Neural progenitor cell (in vitro differentiated cells): ENCODE data around the gene SCMH1. TPM values are rescaled to one million over a fixed set of nuclear protein-coding genes. Genes with fewer than 3 reads are reported as not detected.

Experiments used
- DNase-seq: peaks from one replicate; pipeline ENCODE4 v3.0.0-alpha.2; 2016; ENCODE audit warnings: low spot score
- H2AFZ ChIP-seq: fragments of 200-600 bp; sonication (generic); replicated peaks from 2 replicates; pipeline ENCODE4 v1.6.1; 2016; ENCODE audit warnings: antibody characterized with exemption
- H3F3A ChIP-seq: fragments of 200-600 bp; sonication (generic); 2 replicates; pipeline ENCODE4 v1.6.1; 2016; ENCODE audit warnings: antibody characterized with exemption, low read depth
- H3K27ac ChIP-seq: fragments of 200-600 bp; sonication (generic); 2 replicates; pipeline ENCODE4 v1.5.1; 2016; ENCODE audit warnings: mild to moderate bottlenecking
- H3K27me3 ChIP-seq: fragments of 200-600 bp; sonication (generic); 2 replicates; pipeline ENCODE4 v1.6.1; 2016; ENCODE audit warnings: mild to moderate bottlenecking, moderate library complexity
- H3K36me3 ChIP-seq: fragments of 200-600 bp; sonication (generic); 2 replicates; pipeline ENCODE4 v1.5.1; 2016
- H3K4me1 ChIP-seq: fragments of 200-600 bp; sonication (generic); 2 replicates; pipeline ENCODE4 v1.6.1; 2016; ENCODE audit warnings: mixed run types
- H3K4me2 ChIP-seq: fragments of 200-600 bp; sonication (generic); 2 replicates; pipeline ENCODE4 v1.6.1; 2016
- H3K4me3 ChIP-seq: fragments of 200-600 bp; sonication (generic); 2 replicates; pipeline ENCODE4 v1.5.1; 2016
- H3K79me2 ChIP-seq: fragments of 200-600 bp; sonication (generic); 2 replicates; pipeline ENCODE4 v1.6.1; 2016; ENCODE audit warnings: low read depth
- H3K9ac ChIP-seq: fragments of 200-600 bp; sonication (generic); 2 replicates; pipeline ENCODE4 v1.6.1; 2016
- H3K9me3 ChIP-seq: fragments of 200-600 bp; sonication (generic); 2 replicates; pipeline ENCODE4 v1.5.1; 2016; ENCODE audit warnings: low read depth
- H4K20me1 ChIP-seq: fragments of 200-600 bp; sonication (generic); 2 replicates; pipeline ENCODE4 v1.6.1; 2016; ENCODE audit warnings: low read depth
- H3K27ac Mint-ChIP-seq: 3 replicates; pipeline ENCODE4 v1.8.0; 2021; ENCODE audit warnings: mixed read lengths
- H3K27me3 Mint-ChIP-seq: 2 replicates; pipeline ENCODE4 v1.8.0; 2022; ENCODE audit warnings: low read depth, mild to moderate bottlenecking, inconsistent platforms, moderate library complexity, mixed read lengths; ENCODE audit not compliant: insufficient read depth
- H3K36me3 Mint-ChIP-seq: 3 replicates; pipeline ENCODE4 v1.8.0; 2021; ENCODE audit warnings: mixed read lengths
- H3K4me1 Mint-ChIP-seq: 3 replicates; pipeline ENCODE4 v1.8.0; 2021; ENCODE audit warnings: mixed read lengths
- H3K4me3 Mint-ChIP-seq: 3 replicates; pipeline ENCODE4 v1.8.0; 2021; ENCODE audit warnings: mild to moderate bottlenecking, moderate library complexity, mixed read lengths
- H3K9me3 Mint-ChIP-seq: 3 replicates; pipeline ENCODE4 v1.8.0; 2020; ENCODE audit warnings: mixed read lengths
- CTCF ChIP-seq: fragments of 200-600 bp; sonication (generic); IDR thresholded peaks from 2 replicates; pipeline ENCODE4 v1.5.1; 2017; ENCODE audit warnings: antibody characterized with exemption, mild to moderate bottlenecking
- EZH2 ChIP-seq: fragments of 200-600 bp; sonication (generic); IDR thresholded peaks from 2 replicates; pipeline ENCODE4 v1.6.1; 2017; ENCODE audit warnings: antibody characterized with exemption, mild to moderate bottlenecking, moderate library complexity
- EZH2phosphoT487 ChIP-seq: fragments of 200-600 bp; sonication (generic); IDR thresholded peaks from 2 replicates; pipeline ENCODE4 v1.6.1; 2017; ENCODE audit warnings: antibody characterized with exemption
- total RNA-seq: library from RNA; depleted of rRNA; stranded (reverse); fragments of >200 nt; gene quantifications from 2 replicates; pipeline ENCODE4 v1.2.3, GENCODE V29; 2015; ENCODE audit warnings: low replicate concordance

Gene SCMH1
- total RNA-seq, 1 donor from 2014 or later, result 16.1 TPM

GRCh38 chr1:41013796-41014195 lies 228.3 kb downstream of the SCMH1 start:
- H3K27me3 Mint-ChIP-seq, result peaks cover 3% of the 10 kb centered on the region
- Histone ChIP-seq H3K9ac (no peak overlapping the region), H3K9me3 (no peaks in the 10 kb centered on the region), H3K4me1 (no peaks in the 10 kb centered on the region), H3K27ac (no peak overlapping the region), H3K4me3 (no peak overlapping the region), H3K36me3 (no peaks in the 10 kb centered on the region), H3F3A (no peaks in the 10 kb centered on the region), H3K4me2 (no peak overlapping the region), H2AFZ (no peak overlapping the region), H3K79me2 (no peaks in the 10 kb centered on the region), H4K20me1 (no peaks in the 10 kb centered on the region), H3K27me3 (no peaks in the 10 kb centered on the region)
- peaks cover 27% of the 10 kb centered on the region for H3K36me3 Mint-ChIP-seq
- no peaks in the 10 kb centered on the region for H3K9me3 Mint-ChIP-seq
- no peak for TF ChIP-seq CTCF
- TF ChIP-seq EZH2, result no peak
- TF ChIP-seq EZH2phosphoT487, result no peak
- no peak overlapping the region for H3K4me3 Mint-ChIP-seq
- DNase-seq, result no peak
- H3K4me1 Mint-ChIP-seq, result no peaks in the 10 kb centered on the region
- H3K27ac Mint-ChIP-seq, result no peak overlapping the region

- H3K27me3 Mint-ChIP-seq, result no peaks in the 10 kb centered on the region
- H3K4me3 Mint-ChIP-seq, result no peak overlapping the region
- Histone ChIP-seq H2AFZ (no peak overlapping the region), H3K4me2 (no peak overlapping the region), H3K4me3 (no peak overlapping the region), H3K79me2 (no peaks in the 10 kb centered on the region), H3K27me3 (no peaks in the 10 kb centered on the region), H3K9ac (no peak overlapping the region), H3K36me3 (no peaks in the 10 kb centered on the region), H3K9me3 (no peaks in the 10 kb centered on the region), H3K27ac (no peak overlapping the region), H3F3A (no peaks in the 10 kb centered on the region), H4K20me1 (no peaks in the 10 kb centered on the region), H3K4me1 (no peaks in the 10 kb centered on the region)
- peaks cover 31% of the 10 kb centered on the region for H3K36me3 Mint-ChIP-seq
- H3K4me1 Mint-ChIP-seq, result no peaks in the 10 kb centered on the region
- DNase-seq, result no peak
- H3K9me3 Mint-ChIP-seq, result no peaks in the 10 kb centered on the region
- H3K27ac Mint-ChIP-seq, result no peak overlapping the region
- TF ChIP-seq EZH2, result no peak
- TF ChIP-seq EZH2phosphoT487, result no peak
- TF ChIP-seq CTCF, result no peak
These were observed 229.1 kb downstream of the SCMH1 start for GRCh38 chr1:41013024-41013423.

- no peaks in the 10 kb centered on the region for H3K36me3 ChIP-seq
- H3K4me1 ChIP-seq, result no peaks in the 10 kb centered on the region
- H3K9ac ChIP-seq, result no peak overlapping the region
- no peaks in the 10 kb centered on the region for H4K20me1 ChIP-seq
- peaks cover 42% of the 10 kb centered on the region for H3K36me3 Mint-ChIP-seq
- no peaks in the 10 kb centered on the region for H3K4me1 Mint-ChIP-seq
- no peak overlapping the region for H3K4me3 ChIP-seq
- no peak for DNase-seq
- H3F3A ChIP-seq, result no peaks in the 10 kb centered on the region
- no peaks in the 10 kb centered on the region for H3K27me3 Mint-ChIP-seq
- no peak for TF ChIP-seq EZH2phosphoT487
- TF ChIP-seq EZH2, result no peak
- TF ChIP-seq CTCF, result no peak
- H3K27me3 ChIP-seq, result no peaks in the 10 kb centered on the region
- H2AFZ ChIP-seq, result no peak overlapping the region
- no peaks in the 10 kb centered on the region for H3K9me3 ChIP-seq
- H3K27ac Mint-ChIP-seq, result no peak overlapping the region
- H3K27ac ChIP-seq, result no peak overlapping the region
- no peaks in the 10 kb centered on the region for H3K9me3 Mint-ChIP-seq
- H3K4me3 Mint-ChIP-seq, result no peak overlapping the region
- H3K79me2 ChIP-seq, result no peaks in the 10 kb centered on the region
- H3K4me2 ChIP-seq, result no peak overlapping the region
These were observed 231.8 kb downstream of the SCMH1 start for GRCh38 chr1:41010345-41010744.
